ENCODE measurements around the gene UBQLN1.

The UBQLN1 gene

GRCh38 chr9:83688921-83689320 lies 18.8 kb downstream of the UBQLN1 start:
- DNase-seq (ENCODE audit: low spot score): no peak

- DNase-seq (ENCODE audit: low spot score): no peak
These were observed 26.3 kb downstream of the UBQLN1 start for GRCh38 chr9:83681490-83681889.

GRCh38 chr9:83680233-83680632 lies 27.5 kb downstream of the UBQLN1 start:
- no peak for DNase-seq (ENCODE audit: low spot score)

- DNase-seq (ENCODE audit: low spot score): no peak
These were observed 30.2 kb downstream of the UBQLN1 start for GRCh38 chr9:83677596-83677995.

- DNase-seq (ENCODE audit: low spot score): no peak
These were observed 32.3 kb downstream of the UBQLN1 start for GRCh38 chr9:83675466-83675865.

- no peak for DNase-seq (ENCODE audit: low spot score)
These were observed 36.3 kb downstream of the UBQLN1 start for GRCh38 chr9:83671451-83671850.

GRCh38 chr9:83670381-83670780 lies 37.4 kb downstream of the UBQLN1 start:
- no peak for DNase-seq (ENCODE audit: low spot score)

- DNase-seq (ENCODE audit: low spot score): no peak
These were observed 38.7 kb downstream of the UBQLN1 start for GRCh38 chr9:83669067-83669466.

- peak; percentile 11 for DNase-seq (ENCODE audit: low spot score)
These were observed 42.1 kb downstream of the UBQLN1 start for GRCh38 chr9:83665580-83666200.

GRCh38 chr9:83662933-83663332 lies 44.8 kb downstream of the UBQLN1 start:
- DNase-seq (ENCODE audit: low spot score): no peak

GRCh38 chr9:83656952-83657351 lies 50.8 kb downstream of the UBQLN1 start:
- DNase-seq (ENCODE audit: low spot score): no peak

- DNase-seq (ENCODE audit: low spot score): no peak
These were observed 51.6 kb downstream of the UBQLN1 start for GRCh38 chr9:83656032-83656680.

- DNase-seq (ENCODE audit: low spot score): no peak
These were observed 52.3 kb downstream of the UBQLN1 start for GRCh38 chr9:83655433-83655832.

- no peak for DNase-seq (ENCODE audit: low spot score)
These were observed 55.3 kb downstream of the UBQLN1 start for GRCh38 chr9:83652433-83652832.

GRCh38 chr9:83651558-83651957 lies 56.2 kb downstream of the UBQLN1 start:
- no peak for DNase-seq (ENCODE audit: low spot score)

GRCh38 chr9:83649515-83649914 lies 58.2 kb downstream of the UBQLN1 start:
- DNase-seq (ENCODE audit: low spot score): no peak

- peak; percentile 76 for DNase-seq (ENCODE audit: low spot score)
These were observed 58.7 kb downstream of the UBQLN1 start for GRCh38 chr9:83649080-83649479.

- DNase-seq (ENCODE audit: low spot score): no peak
These were observed 61.1 kb downstream of the UBQLN1 start for GRCh38 chr9:83646500-83647239.

GRCh38 chr9:83642793-83643192 lies 65.0 kb downstream of the UBQLN1 start:
- DNase-seq (ENCODE audit: low spot score): no peak

- no peak for DNase-seq (ENCODE audit: low spot score)
These were observed 68.5 kb downstream of the UBQLN1 start for GRCh38 chr9:83639266-83639665.

GRCh38 chr9:83637389-83637788 lies 70.4 kb downstream of the UBQLN1 start:
- no peak for DNase-seq (ENCODE audit: low spot score)

- no peak for DNase-seq (ENCODE audit: low spot score)
These were observed 70.9 kb downstream of the UBQLN1 start for GRCh38 chr9:83636813-83637212.

- DNase-seq (ENCODE audit: low spot score): no peak
These were observed 74.1 kb downstream of the UBQLN1 start for GRCh38 chr9:83633676-83634075.

All from germinal center (tissue), 1 donor.